Hypothalamus (tissue), 51 donors: ENCODE data around the gene TNS1.
A peak's percentile ranks its signal among the peaks of the same experiment; 100 is the strongest.

ENCODE experiments used
- DNase-seq, 51 donors: peaks; one replicate each; lab custom pipeline; 2025; lab: John Stamatoyannopoulos, UW

TNS1 gene

GRCh38 chr2:218002143-218002844 lies 501 bp downstream of the TNS1 start:
- no peak for DNase-seq

- DNase-seq, result no peak
Observed at GRCh38 chr2:218001629-218002028, 1.2 kb downstream of the TNS1 start.

GRCh38 chr2:218000136-218000535 lies 2.7 kb downstream of the TNS1 start:
- DNase-seq, result peak in 3 of 51 donors; percentile 7 to 28 (median 19)

- no peak for DNase-seq
Observed at GRCh38 chr2:217999595-217999959, 3.2 kb downstream of the TNS1 start.

GRCh38 chr2:217998926-217999594 lies 3.7 kb downstream of the TNS1 start:
- no peak for DNase-seq

GRCh38 chr2:217997510-217997909 lies 5.3 kb downstream of the TNS1 start:
- no peak for DNase-seq

- no peak for DNase-seq
Observed at GRCh38 chr2:217996361-217996760, 6.4 kb downstream of the TNS1 start.

- no peak for DNase-seq
Observed at GRCh38 chr2:217995731-217996231, 7.0 kb downstream of the TNS1 start.

GRCh38 chr2:217994776-217995274 lies 8.0 kb downstream of the TNS1 start:
- no peak for DNase-seq

- DNase-seq, result peak in 23 of 51 donors; percentile 18 to 77 (median 33)
Observed at GRCh38 chr2:217993817-217994463, 8.9 kb downstream of the TNS1 start.

GRCh38 chr2:217993138-217993537 lies 9.7 kb downstream of the TNS1 start:
- no peak for DNase-seq

GRCh38 chr2:217992061-217992460 lies 10.7 kb downstream of the TNS1 start:
- DNase-seq, result no peak

- DNase-seq, result no peak
Observed at GRCh38 chr2:217990791-217991465, 11.9 kb downstream of the TNS1 start.

- no peak for DNase-seq
Observed at GRCh38 chr2:217990389-217990788, 12.4 kb downstream of the TNS1 start.

- no peak for DNase-seq
Observed at GRCh38 chr2:217989221-217989948, 13.4 kb downstream of the TNS1 start.

GRCh38 chr2:217988840-217989204 lies 14.0 kb downstream of the TNS1 start:
- DNase-seq, result no peak

- peak in 48 of 51 donors; percentile 12 to 87 (median 54) for DNase-seq
Observed at GRCh38 chr2:217988014-217988839, 14.6 kb downstream of the TNS1 start.

GRCh38 chr2:217987391-217987790 lies 15.4 kb downstream of the TNS1 start:
- no peak for DNase-seq

- DNase-seq, result no peak
Observed at GRCh38 chr2:217986256-217986961, 16.4 kb downstream of the TNS1 start.
